SK-N-SH (cell line): ENCODE measurements around the gene GRB2. TPM values are rescaled to one million over a fixed set of nuclear protein-coding genes. Genes with fewer than 3 reads are reported as not detected.
A peak's percentile ranks its signal among the peaks of the same experiment; 100 is the strongest.

ENCODE experiments used
- CTCF ChIA-PET: fragments of 300-600, 350-600 bp; formaldehyde crosslinking; extraction: SDS; loops from one replicate; lab custom pipeline; 2021; lab: Yijun Ruan, JAX
- POLR2A ChIA-PET: fragments of 350-600 bp; sonication (Branson Sonifier 250); formaldehyde crosslinking; extraction: SDS; loops from one replicate; lab custom pipeline; 2020; ENCODE audit warnings: antibody characterized with exemption, inconsistent platforms; lab: Yijun Ruan, JAX
- DNase-seq: peaks from one replicate; pipeline ENCODE4 v3.0.0; 2012
- H2AFZ ChIP-seq: fragments of 200-600 bp; sonication (generic); 2 replicates; pipeline ENCODE4 v1.8.1; 2016; ENCODE audit warnings: antibody characterized with exemption, mild to moderate bottlenecking, low read depth
- H3F3A ChIP-seq: fragments of 200-600 bp; sonication (generic); replicated peaks from 2 replicates; pipeline ENCODE3; 2016; ENCODE audit warnings: antibody characterized with exemption, mild to moderate bottlenecking; ENCODE audit not compliant: insufficient read depth
- H3K27ac ChIP-seq, 2 experiments: fragments of 200-500 bp in 1 of 2; fragments of 200-600 bp in 1 of 2; sonication (Bioruptor generic) in 1 of 2; sonication (generic), shearing (Covaris generic) in 1 of 2; 2 replicates each; pipeline versions ENCODE4 v1.5.1 to v1.6.1; 2014 to 2016; ENCODE audit warnings: low read depth in 2 of 2, inconsistent platforms in 1 of 2, low read length in 1 of 2, mild to moderate bottlenecking in 1 of 2, mixed read lengths in 1 of 2
- H3K27me3 ChIP-seq: fragments of 200-600 bp; sonication (generic), shearing (Covaris generic); 2 replicates; pipeline ENCODE4 v1.6.1; 2016; ENCODE audit warnings: mixed run types; ENCODE audit not compliant: insufficient read depth
- H3K36me3 ChIP-seq, 2 experiments: fragments of 200-500 bp in 1 of 2; fragments of 200-600 bp in 1 of 2; sonication (Bioruptor generic) in 1 of 2; sonication (generic) in 1 of 2; replicated peaks in 1 of 2; 2 replicates each; pipeline versions ENCODE3 to v1.5.1; 2014 to 2016; ENCODE audit warnings: low read length in 1 of 2, mild to moderate bottlenecking in 1 of 2; ENCODE audit not compliant: insufficient read depth in 2 of 2, control insufficient read depth in 1 of 2
- H3K4me1 ChIP-seq, 2 experiments: fragments of 200-500 bp in 1 of 2; fragments of 200-600 bp in 1 of 2; sonication (Bioruptor generic) in 1 of 2; sonication (generic), shearing (Covaris generic) in 1 of 2; 2 replicates each; pipeline versions ENCODE4 v1.5.1 to v1.6.1; 2014 to 2016; ENCODE audit warnings: low read depth in 1 of 2, low read length in 1 of 2, mixed run types in 1 of 2; ENCODE audit not compliant: insufficient read depth in 2 of 2, control insufficient read depth in 1 of 2
- H3K4me2 ChIP-seq: fragments of 200-600 bp; sonication (generic), shearing (Covaris generic); 2 replicates; pipeline ENCODE4 v1.6.1; 2017; ENCODE audit warnings: mixed run types
- H3K4me3 ChIP-seq, 2 experiments: fragments of 200-500 bp in 1 of 2; fragments of 200-600 bp in 1 of 2; sonication (Bioruptor generic) in 1 of 2; sonication (generic), shearing (Covaris generic) in 1 of 2; 2 replicates each; pipeline versions ENCODE4 v1.5.1 to v1.8.1; 2014 to 2016; ENCODE audit warnings: low read depth in 2 of 2, inconsistent platforms in 1 of 2, low read length in 1 of 2, mild to moderate bottlenecking in 1 of 2, mixed read lengths in 1 of 2, moderate library complexity in 1 of 2
- H3K79me2 ChIP-seq: fragments of 200-600 bp; sonication (generic); 2 replicates; pipeline ENCODE4 v1.8.1; 2017; ENCODE audit warnings: mild to moderate bottlenecking; ENCODE audit not compliant: insufficient read depth
- H3K9ac ChIP-seq: fragments of 200-600 bp; sonication (generic); 2 replicates; pipeline ENCODE4 v1.6.1; 2017; ENCODE audit warnings: mixed run types
- H3K9me2 ChIP-seq: fragments of 200-600 bp; sonication (generic); 2 replicates; pipeline ENCODE4 v1.6.1; 2017; ENCODE audit warnings: mixed run types
- H3K9me3 ChIP-seq: fragments of 200-600 bp; sonication (generic); 2 replicates; pipeline ENCODE4 v1.6.1; 2017; ENCODE audit warnings: mixed run types, mild to moderate bottlenecking, moderate library complexity
- H4K20me1 ChIP-seq: fragments of 200-600 bp; sonication (generic); 2 replicates; pipeline ENCODE4 v1.6.1; 2017; ENCODE audit warnings: mild to moderate bottlenecking, mixed run types; ENCODE audit not compliant: insufficient read depth
- EP300 ChIP-seq, 2 experiments: IDR thresholded peaks; 2 replicates each; pipeline versions ENCODE4 v1.4.0 to v1.6.1; 2012; ENCODE audit warnings: borderline replicate concordance in 1 of 2, low read depth in 1 of 2, low read length in 1 of 2
- FOSL2 ChIP-seq: IDR thresholded peaks from 2 replicates; pipeline ENCODE4 v1.4.0; 2012; ENCODE audit warnings: low read depth, mild to moderate bottlenecking, moderate library complexity, borderline replicate concordance
- FOXJ3 ChIP-seq: sonication (generic); formaldehyde crosslinking; IDR thresholded peaks from 2 replicates; pipeline ENCODE4 v1.5.1; 2020; ENCODE audit warnings: mild to moderate bottlenecking, missing genetic modification reagents
- FOXM1 ChIP-seq: IDR thresholded peaks from 2 replicates; pipeline ENCODE4 v1.4.0; 2012; ENCODE audit warnings: low read depth, mild to moderate bottlenecking
- GABPA ChIP-seq: IDR thresholded peaks from 2 replicates; pipeline ENCODE4 v1.4.0; 2012; ENCODE audit warnings: low read depth, mild to moderate bottlenecking
- GATA2 ChIP-seq: sonication (generic); formaldehyde crosslinking; IDR thresholded peaks from 2 replicates; pipeline ENCODE4 v1.5.0; 2020; ENCODE audit warnings: mild to moderate bottlenecking, missing genetic modification reagents
- MAX ChIP-seq: IDR thresholded peaks from 2 replicates; pipeline ENCODE4 v1.4.0; 2012; ENCODE audit warnings: low read depth
- MXI1 ChIP-seq: IDR thresholded peaks from 2 replicates; pipeline ENCODE4 v1.6.1; 2012; ENCODE audit warnings: mild to moderate bottlenecking, low read depth, low read length, improper control_type of control experiment
- NFIC ChIP-seq: IDR thresholded peaks from 2 replicates; pipeline ENCODE4 v1.4.0; 2012; ENCODE audit warnings: borderline replicate concordance
- NRF1 ChIP-seq: IDR thresholded peaks from 2 replicates; pipeline ENCODE4 v1.6.1; 2012; ENCODE audit warnings: low read depth, mild to moderate bottlenecking, low read length
- POLR2AphosphoS5 ChIP-seq: IDR thresholded peaks from 2 replicates; pipeline ENCODE4 v1.6.1; 2012; ENCODE audit warnings: low read depth, low read length
- RAD21 ChIP-seq: IDR thresholded peaks from 2 replicates; pipeline ENCODE4 v1.6.1; 2012; ENCODE audit warnings: mild to moderate bottlenecking, low read length
- RFX5 ChIP-seq: IDR thresholded peaks from 2 replicates; pipeline ENCODE4 v1.6.1; 2012; ENCODE audit warnings: mild to moderate bottlenecking, improper control_type of control experiment, low read length
- RXRA ChIP-seq: IDR thresholded peaks from 2 replicates; pipeline ENCODE4 v1.4.0; 2012; ENCODE audit warnings: low read depth, mild to moderate bottlenecking, borderline replicate concordance
- SIN3A ChIP-seq: IDR thresholded peaks from 2 replicates; pipeline ENCODE4 v1.6.1; 2012; ENCODE audit warnings: low read depth, mild to moderate bottlenecking, low read length, moderate library complexity, borderline replicate concordance
- TCF12 ChIP-seq: IDR thresholded peaks from 2 replicates; pipeline ENCODE4 v1.4.0; 2012
- WGBS: methylation state at CpG from one replicate; pipeline ENCODE4 v1.1.6; 2017; ENCODE audit warnings: low lambda C conversion rate; 5-methylcytosine and 5-hydroxymethylcytosine counted together
- polyA plus RNA-seq, 3 experiments: library from polyadenylated mRNA; depleted of rRNA; stranded (reverse); fragments of >200 nt; gene quantifications; 2 replicates each; pipeline ENCODE4 v1.2.3, GENCODE V29; 2012
- TF ChIP-seq, protein P1 (sequence below): fragments of 150-350 bp; IDR thresholded peaks from 2 replicates; pipeline ENCODE4 v1.6.1; 2017; ENCODE audit warnings: antibody characterized with exemption, low read length, low read depth, borderline replicate concordance
- TF ChIP-seq, protein P2 (sequence below): IDR thresholded peaks from 2 replicates; pipeline ENCODE4 v1.6.1; 2012; ENCODE audit warnings: mild to moderate bottlenecking, low read depth, low read length, moderate library complexity

Gene GRB2
- polyA plus RNA-seq, 1 of the 3 experiments (the other 2 are of a cell fraction): 89.6 TPM

DNA sequence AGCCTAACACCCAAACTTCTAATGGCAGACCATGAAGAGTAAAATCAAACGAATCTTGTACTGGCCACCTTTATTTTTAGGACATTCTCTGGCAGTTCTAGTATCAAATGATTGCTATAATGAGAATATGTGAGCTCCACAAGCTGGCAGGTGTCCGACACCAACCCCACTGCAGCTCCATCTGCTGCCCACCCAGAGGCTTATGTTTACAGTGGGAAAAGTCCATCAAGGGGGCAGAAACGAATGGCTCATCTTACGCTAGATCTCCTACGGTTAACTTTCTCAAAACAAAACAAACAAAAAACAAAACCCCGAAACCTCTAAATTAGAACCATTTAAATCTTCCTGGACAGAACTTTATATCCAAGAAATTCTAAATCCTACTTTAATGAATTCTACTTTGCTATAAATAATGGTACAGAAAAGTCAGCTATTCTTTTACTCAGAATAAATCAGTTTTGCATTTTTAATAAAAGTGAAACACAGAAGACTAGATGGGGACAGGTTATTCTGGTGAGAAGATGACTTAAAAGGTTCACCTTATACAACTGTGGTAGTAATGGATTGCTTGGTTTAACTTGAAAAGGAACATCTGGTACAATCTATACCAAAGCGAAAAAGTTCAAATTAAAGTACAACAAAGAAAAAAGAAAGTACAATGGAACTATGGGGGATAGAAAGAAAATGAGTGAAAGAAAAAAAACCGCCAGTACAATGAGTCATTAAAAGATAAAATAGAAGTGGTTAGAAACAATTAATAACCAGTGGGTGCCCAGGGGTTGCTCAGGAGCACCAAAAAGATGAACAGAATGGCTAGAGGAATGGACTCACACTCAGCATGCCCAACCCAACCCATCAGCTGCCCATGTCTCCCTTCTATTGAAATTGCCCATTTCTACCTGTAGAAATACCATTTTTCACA lies 40.2 kb downstream of the GRB2 start:
- POLR2A ChIA-PET: no interaction called here

More for the DNA sequence above, 40.2 kb downstream of the GRB2 start:
- Histone ChIP-seq H3K79me2 (peaks cover 99% of the 10 kb centered on the region), H2AFZ (no peak overlapping the region), H3K4me2 (peak overlapping the region; percentile 10; the same call in 1 of the 2 replicates), H4K20me1 (peaks cover 100% of the 10 kb centered on the region), H3K9ac (no peak overlapping the region), H3K9me2 (no peaks in the 10 kb centered on the region), H3F3A (peaks cover 14% of the 10 kb centered on the region), H3K4me1 (peaks cover 6 to 23% of the 10 kb centered on the region in 2 experiments; a peak in 3 of 4 replicates), H3K36me3 (no peaks in the 10 kb centered on the region), H3K9me3 (no peaks in the 10 kb centered on the region), H3K27me3 (no peaks in the 10 kb centered on the region)
- DNase-seq: peak; percentile 41
- CTCF ChIA-PET: interaction anchor here (1.0 to 5.1 kb wide), 4 partner anchors 16 to 69 kb away, joined by 3 to 24 read pairs (median 6); no protein-coding TSS in a partner anchor
- TF ChIP-seq FOXJ3 (CRISPR knock-in tag): no peak
- TF ChIP-seq RAD21: no peak; the same call in 1 of the 2 replicates
- TF ChIP-seq, protein P1, sequence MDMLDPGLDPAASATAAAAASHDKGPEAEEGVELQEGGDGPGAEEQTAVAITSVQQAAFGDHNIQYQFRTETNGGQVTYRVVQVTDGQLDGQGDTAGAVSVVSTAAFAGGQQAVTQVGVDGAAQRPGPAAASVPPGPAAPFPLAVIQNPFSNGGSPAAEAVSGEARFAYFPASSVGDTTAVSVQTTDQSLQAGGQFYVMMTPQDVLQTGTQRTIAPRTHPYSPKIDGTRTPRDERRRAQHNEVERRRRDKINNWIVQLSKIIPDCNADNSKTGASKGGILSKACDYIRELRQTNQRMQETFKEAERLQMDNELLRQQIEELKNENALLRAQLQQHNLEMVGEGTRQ: no peak
- TF ChIP-seq SIN3A: no peak
- TF ChIP-seq RFX5: no peak
- TF ChIP-seq, protein P2, sequence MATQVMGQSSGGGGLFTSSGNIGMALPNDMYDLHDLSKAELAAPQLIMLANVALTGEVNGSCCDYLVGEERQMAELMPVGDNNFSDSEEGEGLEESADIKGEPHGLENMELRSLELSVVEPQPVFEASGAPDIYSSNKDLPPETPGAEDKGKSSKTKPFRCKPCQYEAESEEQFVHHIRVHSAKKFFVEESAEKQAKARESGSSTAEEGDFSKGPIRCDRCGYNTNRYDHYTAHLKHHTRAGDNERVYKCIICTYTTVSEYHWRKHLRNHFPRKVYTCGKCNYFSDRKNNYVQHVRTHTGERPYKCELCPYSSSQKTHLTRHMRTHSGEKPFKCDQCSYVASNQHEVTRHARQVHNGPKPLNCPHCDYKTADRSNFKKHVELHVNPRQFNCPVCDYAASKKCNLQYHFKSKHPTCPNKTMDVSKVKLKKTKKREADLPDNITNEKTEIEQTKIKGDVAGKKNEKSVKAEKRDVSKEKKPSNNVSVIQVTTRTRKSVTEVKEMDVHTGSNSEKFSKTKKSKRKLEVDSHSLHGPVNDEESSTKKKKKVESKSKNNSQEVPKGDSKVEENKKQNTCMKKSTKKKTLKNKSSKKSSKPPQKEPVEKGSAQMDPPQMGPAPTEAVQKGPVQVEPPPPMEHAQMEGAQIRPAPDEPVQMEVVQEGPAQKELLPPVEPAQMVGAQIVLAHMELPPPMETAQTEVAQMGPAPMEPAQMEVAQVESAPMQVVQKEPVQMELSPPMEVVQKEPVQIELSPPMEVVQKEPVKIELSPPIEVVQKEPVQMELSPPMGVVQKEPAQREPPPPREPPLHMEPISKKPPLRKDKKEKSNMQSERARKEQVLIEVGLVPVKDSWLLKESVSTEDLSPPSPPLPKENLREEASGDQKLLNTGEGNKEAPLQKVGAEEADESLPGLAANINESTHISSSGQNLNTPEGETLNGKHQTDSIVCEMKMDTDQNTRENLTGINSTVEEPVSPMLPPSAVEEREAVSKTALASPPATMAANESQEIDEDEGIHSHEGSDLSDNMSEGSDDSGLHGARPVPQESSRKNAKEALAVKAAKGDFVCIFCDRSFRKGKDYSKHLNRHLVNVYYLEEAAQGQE: no peak
- TF ChIP-seq MAX: no peak
- no peak for TF ChIP-seq NRF1
- TF ChIP-seq FOXM1: no peak
- no peak for TF ChIP-seq EP300 (IDR thresholded peaks at IDR 0.05; ENCODE audit: borderline replicate concordance in 1 of 2, low read depth in 1 of 2, low read length in 1 of 2)
- TF ChIP-seq TCF12: no peak
- no peak for TF ChIP-seq POLR2AphosphoS5
- TF ChIP-seq NFIC: no peak
- TF ChIP-seq GATA2 (CRISPR knock-in tag): no peak
- TF ChIP-seq FOSL2: no peak
- no peak for TF ChIP-seq RXRA
- TF ChIP-seq MXI1: no peak
- TF ChIP-seq GABPA: no peak
- TF ChIP-seq, all 33 proteins: peak for 0
- WGBS: 76% methylated on average over 8 of the region's 8 CpGs
- Histone ChIP-seq H3K27ac (no peak overlapping the region), H3K4me3 (no peak overlapping the region)
